CD4-positive, alpha-beta T cell (primary cell): ENCODE data around the gene KCNMA1. TPM values are rescaled to one million over a fixed set of nuclear protein-coding genes. Genes with fewer than 3 reads are reported as not detected.

Source experiments
- ATAC-seq: fragments of 200-7000 bp; cut with Tn5 transposase; one replicate; pipeline ENCODE4 v1.10.0; 2022; ENCODE audit warnings: mild to moderate bottlenecking; ENCODE audit not compliant: poor library complexity
- CTCF ChIA-PET: fragments of 350-600 bp; sonication (Branson Sonifier 250); formaldehyde crosslinking; loops from one replicate; lab custom pipeline; 2021; ENCODE audit warnings: antibody characterized with exemption, inconsistent platforms; lab: Charles Lee
- POLR2A ChIA-PET: fragments of 350-600 bp; sonication (Branson Sonifier 250); formaldehyde crosslinking; loops from one replicate; lab custom pipeline; 2021; ENCODE audit warnings: antibody characterized with exemption, inconsistent platforms; lab: Charles Lee
- DNase-seq, 14 experiments: peaks; one replicate each; pipeline ENCODE4 v3.0.0-alpha.2; 2013 to 2020; ENCODE audit warnings: mixed read lengths in 2 of 14
- H3K27ac ChIP-seq, 2 donors: one replicate each; pipeline versions ENCODE4 v1.5.1 to v1.7.0; 2013; ENCODE audit warnings: low read length in 2 of 2, low read depth in 1 of 2, mild to moderate bottlenecking in 1 of 2
- H3K27me3 ChIP-seq, 2 experiments: 1 replicate in 1 of 2; 2 replicates in 1 of 2; pipeline versions ENCODE4 v1.6.1 to v1.7.0; 2013; ENCODE audit warnings: low read length in 2 of 2, control low read depth in 1 of 2, mild to moderate bottlenecking in 1 of 2, moderate library complexity in 1 of 2; ENCODE audit not compliant: insufficient read depth in 2 of 2, control insufficient read depth in 1 of 2
- H3K36me3 ChIP-seq: one replicate; pipeline ENCODE4 v1.6.1; 2013; ENCODE audit warnings: low read length, control low read depth; ENCODE audit not compliant: insufficient read depth
- H3K4me1 ChIP-seq: one replicate; pipeline ENCODE4 v1.6.1; 2013; ENCODE audit warnings: low read length, control low read depth; ENCODE audit not compliant: insufficient read depth
- H3K4me3 ChIP-seq: one replicate; pipeline ENCODE4 v1.5.1; 2013; ENCODE audit warnings: mild to moderate bottlenecking, low read length, moderate library complexity
- H3K9me3 ChIP-seq, 2 experiments: 1 replicate in 1 of 2; 2 replicates in 1 of 2; pipeline versions ENCODE4 v1.6.1 to v1.7.0; 2013; ENCODE audit warnings: low read length in 2 of 2, mild to moderate bottlenecking in 2 of 2, control low read depth in 1 of 2, moderate library complexity in 1 of 2; ENCODE audit not compliant: control insufficient read depth in 1 of 2, insufficient read depth in 1 of 2
- H3K27ac Mint-ChIP-seq: one replicate; pipeline ENCODE4 v1.8.0; 2020; ENCODE audit warnings: mixed read lengths
- H3K27me3 Mint-ChIP-seq: one replicate; pipeline ENCODE4 v1.8.0; 2021; ENCODE audit warnings: mixed read lengths
- H3K36me3 Mint-ChIP-seq: one replicate; pipeline ENCODE4 v1.8.0; 2021; ENCODE audit warnings: low read depth, mixed read lengths
- H3K4me1 Mint-ChIP-seq: one replicate; pipeline ENCODE4 v1.8.0; 2021; ENCODE audit warnings: low read depth, mixed read lengths
- H3K4me3 Mint-ChIP-seq: one replicate; pipeline ENCODE4 v1.8.0; 2020; ENCODE audit warnings: mild to moderate bottlenecking, mixed read lengths
- H3K9me3 Mint-ChIP-seq: one replicate; pipeline ENCODE4 v1.8.0; 2020; ENCODE audit warnings: mixed read lengths
- intact Hi-C, 2 experiments: fragments of 100-400 bp; cut with DNase I in 1 of 2; cut with micrococcal nuclease in 1 of 2; formaldehyde crosslinking; loops; one replicate each; pipeline versions ENCODE4 v1.15.1 to v1.9.0; 2023 to 2025; cut with DNase I, micrococcal nuclease
- total RNA-seq, 174 experiments: library from RNA in 2 of 174; stranded (reverse) in 2 of 174; gene quantifications; one replicate each; pipeline ENCODE4 v1.2.3 and lab custom pipeline; 2021 to 2026
- TF ChIP-seq, protein P1 (sequence below): fragments of 200-600 bp; IDR thresholded peaks from one replicate; pipeline ENCODE4 v1.8.0; 2022; ENCODE audit warnings: antibody characterized with exemption, mild to moderate bottlenecking

KCNMA1 gene
- total RNA-seq, 2 experiments from 2014 or later, result not detected

- no peak overlapping the region for H3K4me3 ChIP-seq
- H3K36me3 Mint-ChIP-seq, result no peaks in the 10 kb centered on the region
- DNase-seq (no peak), ATAC-seq (no peak)
- ChIA-PET POLR2A (interaction anchor here (0.6 kb wide), 1 partner anchor 26 kb away, joined by 3 read pairs; no protein-coding TSS in a partner anchor), CTCF (no interaction called here)
- peaks cover 8% of the 10 kb centered on the region for H3K27me3 Mint-ChIP-seq
- peaks cover 0 to 4% of the 10 kb centered on the region in 2 experiments for H3K9me3 ChIP-seq
- no peaks in the 10 kb centered on the region for H3K36me3 ChIP-seq
- no peaks in the 10 kb centered on the region for H3K4me1 ChIP-seq
- TF ChIP-seq, protein P1, sequence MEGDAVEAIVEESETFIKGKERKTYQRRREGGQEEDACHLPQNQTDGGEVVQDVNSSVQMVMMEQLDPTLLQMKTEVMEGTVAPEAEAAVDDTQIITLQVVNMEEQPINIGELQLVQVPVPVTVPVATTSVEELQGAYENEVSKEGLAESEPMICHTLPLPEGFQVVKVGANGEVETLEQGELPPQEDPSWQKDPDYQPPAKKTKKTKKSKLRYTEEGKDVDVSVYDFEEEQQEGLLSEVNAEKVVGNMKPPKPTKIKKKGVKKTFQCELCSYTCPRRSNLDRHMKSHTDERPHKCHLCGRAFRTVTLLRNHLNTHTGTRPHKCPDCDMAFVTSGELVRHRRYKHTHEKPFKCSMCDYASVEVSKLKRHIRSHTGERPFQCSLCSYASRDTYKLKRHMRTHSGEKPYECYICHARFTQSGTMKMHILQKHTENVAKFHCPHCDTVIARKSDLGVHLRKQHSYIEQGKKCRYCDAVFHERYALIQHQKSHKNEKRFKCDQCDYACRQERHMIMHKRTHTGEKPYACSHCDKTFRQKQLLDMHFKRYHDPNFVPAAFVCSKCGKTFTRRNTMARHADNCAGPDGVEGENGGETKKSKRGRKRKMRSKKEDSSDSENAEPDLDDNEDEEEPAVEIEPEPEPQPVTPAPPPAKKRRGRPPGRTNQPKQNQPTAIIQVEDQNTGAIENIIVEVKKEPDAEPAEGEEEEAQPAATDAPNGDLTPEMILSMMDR, result no peak
- H3K27ac Mint-ChIP-seq, result no peak overlapping the region
- H3K4me1 Mint-ChIP-seq, result peaks cover 10% of the 10 kb centered on the region
- no peak overlapping the region for H3K4me3 Mint-ChIP-seq
- H3K9me3 Mint-ChIP-seq, result no peaks in the 10 kb centered on the region
- no peaks in the 10 kb centered on the region for H3K27me3 ChIP-seq
- no peak overlapping the region for H3K27ac ChIP-seq
- intact Hi-C loops, result no loop called here
Measured at GRCh38 chr10:77052593-77052992, 585.0 kb downstream of the KCNMA1 start.

- H3K9me3 ChIP-seq, result peaks cover 0 to 4% of the 10 kb centered on the region in 2 experiments
- peaks cover 8% of the 10 kb centered on the region for H3K27me3 Mint-ChIP-seq
- no peaks in the 10 kb centered on the region for H3K27me3 ChIP-seq
- POLR2A ChIA-PET, result interaction anchor here (0.6 kb wide), 1 partner anchor 26 kb away, joined by 3 read pairs; no protein-coding TSS in a partner anchor
- peaks cover 10% of the 10 kb centered on the region for H3K4me1 Mint-ChIP-seq
- CTCF ChIA-PET, result no interaction called here
- DNase-seq, result no peak
- H3K27ac Mint-ChIP-seq, result no peak overlapping the region
- no peak overlapping the region for H3K27ac ChIP-seq
- no peaks in the 10 kb centered on the region for H3K4me1 ChIP-seq
- ATAC-seq, result peak; percentile 39
- no peaks in the 10 kb centered on the region for H3K36me3 ChIP-seq
- TF ChIP-seq, protein P1, result no peak
- intact Hi-C loops, result no loop called here
- no peak overlapping the region for H3K4me3 Mint-ChIP-seq
- no peaks in the 10 kb centered on the region for H3K36me3 Mint-ChIP-seq
- no peak overlapping the region for H3K4me3 ChIP-seq
- H3K9me3 Mint-ChIP-seq, result no peaks in the 10 kb centered on the region
Measured at GRCh38 chr10:77051837-77052236, 585.8 kb downstream of the KCNMA1 start.

GRCh38 chr10:77049896-77050295, 587.7 kb downstream of the KCNMA1 start:
- no peaks in the 10 kb centered on the region for H3K4me1 ChIP-seq
- Mint-ChIP-seq H3K27me3 (peaks cover 8% of the 10 kb centered on the region), H3K36me3 (no peaks in the 10 kb centered on the region), H3K9me3 (no peaks in the 10 kb centered on the region), H3K4me3 (no peak overlapping the region), H3K27ac (no peak overlapping the region), H3K4me1 (peaks cover 10% of the 10 kb centered on the region)
- H3K4me3 ChIP-seq, result no peak overlapping the region
- no peaks in the 10 kb centered on the region for H3K9me3 ChIP-seq
- ChIA-PET CTCF (no interaction called here), POLR2A (no interaction called here)
- intact Hi-C loops, result no loop called here
- DNase-seq, result no peak
- H3K36me3 ChIP-seq, result no peaks in the 10 kb centered on the region
- ATAC-seq, result no peak
- no peak overlapping the region for H3K27ac ChIP-seq
- H3K27me3 ChIP-seq, result no peaks in the 10 kb centered on the region
- TF ChIP-seq, protein P1, result no peak
